Stimulated activated CD4-positive, alpha-beta T cell treated with anti-CD3 and anti-CD28 coated beads, Interleukin-4, amount 100 ng/mL, for 1 hour (primary cell): ENCODE data around the gene TSPAN4.

ENCODE experiments used
- DNase-seq: peaks from one replicate; pipeline ENCODE4 v3.0.0-alpha.2; 2020

Gene TSPAN4

DNA sequence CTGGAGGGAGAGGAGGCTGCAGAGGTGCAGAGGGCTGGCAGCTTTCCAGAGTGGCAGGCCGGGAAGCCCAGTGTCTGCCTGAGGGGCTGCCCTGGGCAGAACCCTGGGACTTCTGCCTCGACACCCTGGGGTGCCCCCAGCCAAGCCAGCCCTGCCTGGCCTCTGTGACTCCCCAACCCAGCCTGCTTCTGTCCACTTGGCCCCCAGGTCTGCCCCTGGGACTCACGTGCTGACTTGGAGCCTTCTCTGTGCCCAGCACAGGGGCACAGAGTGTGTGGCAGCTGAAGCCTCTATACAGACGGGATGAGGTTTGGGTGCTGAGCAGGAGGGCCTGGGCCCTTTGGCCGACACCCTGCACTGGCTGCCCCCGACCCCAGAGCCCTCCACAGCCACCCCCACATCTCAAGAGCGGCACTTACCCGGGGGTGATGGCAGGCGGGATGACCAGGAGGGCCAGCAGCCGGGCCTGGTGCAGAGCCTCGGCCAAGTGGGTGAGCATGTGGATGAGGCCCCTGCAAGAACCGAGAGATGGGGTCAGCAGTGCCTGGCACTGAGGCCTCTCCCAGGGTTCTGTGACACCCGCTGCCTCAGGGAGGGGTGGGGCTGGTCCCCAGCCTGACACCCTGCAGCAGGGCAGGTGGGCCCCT lies 50.5 kb downstream of the TSPAN4 start:
- no peak for DNase-seq

DNA sequence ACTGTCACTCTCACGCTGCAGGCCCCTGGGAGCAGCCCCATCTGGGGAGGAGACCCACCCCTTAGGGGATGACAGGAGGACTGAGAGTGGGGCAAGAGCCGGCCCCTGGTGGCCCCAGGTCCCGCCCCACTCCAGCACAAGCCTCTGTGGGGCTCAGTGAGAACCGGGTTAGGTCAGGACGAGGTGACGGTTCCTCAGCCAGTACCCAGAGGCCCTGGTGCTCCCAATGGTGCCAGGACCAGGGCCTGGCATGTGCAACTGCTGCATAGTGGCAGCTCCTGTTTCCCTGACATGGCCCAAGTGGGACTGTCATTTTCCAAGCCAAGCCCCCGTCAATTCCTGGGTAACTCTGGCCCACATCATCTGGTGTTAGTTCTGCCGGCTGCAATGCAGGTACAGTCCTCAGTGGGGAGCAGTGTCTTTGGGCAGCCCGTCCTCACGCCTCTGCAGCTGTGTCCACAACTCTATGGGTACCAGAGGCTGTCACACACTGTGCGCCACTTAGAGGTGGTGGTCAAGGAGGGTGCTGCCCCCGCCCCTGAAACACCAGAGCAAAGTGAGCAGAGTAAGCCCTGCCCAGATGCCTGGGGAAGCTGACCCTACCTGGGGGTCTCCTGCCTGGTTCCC lies 52.0 kb downstream of the TSPAN4 start:
- DNase-seq, result no peak

DNA sequence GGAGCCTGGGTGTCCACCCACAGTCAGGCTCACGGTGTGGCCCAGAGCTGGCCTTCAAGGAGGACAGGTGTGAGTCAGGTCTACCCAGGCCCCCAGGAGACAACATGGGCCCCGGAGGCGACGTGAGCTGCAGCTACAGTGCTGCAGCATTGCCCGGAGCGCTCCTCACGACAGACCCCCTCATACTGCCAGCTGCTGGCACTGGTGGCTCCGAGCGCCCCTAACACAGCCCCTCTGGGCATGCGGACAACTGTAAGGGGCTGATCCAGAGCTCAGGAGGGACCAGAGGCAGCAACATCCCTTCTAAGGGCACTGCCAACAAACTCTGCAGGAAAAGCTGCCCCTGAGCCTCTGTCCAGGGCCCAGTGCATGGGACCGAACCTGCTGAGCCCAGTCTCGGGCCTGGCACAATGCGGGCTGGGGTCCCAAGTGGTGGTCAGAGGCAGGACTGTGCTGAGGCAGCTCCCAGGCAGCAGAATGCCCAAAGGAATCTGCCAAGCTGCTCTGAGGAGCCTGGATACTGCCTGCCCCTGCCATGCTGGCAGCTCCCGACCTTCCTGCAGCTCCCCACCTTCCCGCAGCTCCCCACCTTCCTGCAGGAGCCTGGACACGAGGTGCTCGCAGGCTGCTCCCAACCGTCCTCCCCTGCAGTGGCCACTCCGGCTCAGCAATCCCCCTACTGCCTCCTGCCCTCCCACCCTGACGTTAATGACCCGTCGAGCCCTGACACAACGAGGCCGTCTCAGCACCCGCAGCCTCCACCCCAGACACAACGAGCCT lies 52.9 kb downstream of the TSPAN4 start:
- no peak for DNase-seq

DNA sequence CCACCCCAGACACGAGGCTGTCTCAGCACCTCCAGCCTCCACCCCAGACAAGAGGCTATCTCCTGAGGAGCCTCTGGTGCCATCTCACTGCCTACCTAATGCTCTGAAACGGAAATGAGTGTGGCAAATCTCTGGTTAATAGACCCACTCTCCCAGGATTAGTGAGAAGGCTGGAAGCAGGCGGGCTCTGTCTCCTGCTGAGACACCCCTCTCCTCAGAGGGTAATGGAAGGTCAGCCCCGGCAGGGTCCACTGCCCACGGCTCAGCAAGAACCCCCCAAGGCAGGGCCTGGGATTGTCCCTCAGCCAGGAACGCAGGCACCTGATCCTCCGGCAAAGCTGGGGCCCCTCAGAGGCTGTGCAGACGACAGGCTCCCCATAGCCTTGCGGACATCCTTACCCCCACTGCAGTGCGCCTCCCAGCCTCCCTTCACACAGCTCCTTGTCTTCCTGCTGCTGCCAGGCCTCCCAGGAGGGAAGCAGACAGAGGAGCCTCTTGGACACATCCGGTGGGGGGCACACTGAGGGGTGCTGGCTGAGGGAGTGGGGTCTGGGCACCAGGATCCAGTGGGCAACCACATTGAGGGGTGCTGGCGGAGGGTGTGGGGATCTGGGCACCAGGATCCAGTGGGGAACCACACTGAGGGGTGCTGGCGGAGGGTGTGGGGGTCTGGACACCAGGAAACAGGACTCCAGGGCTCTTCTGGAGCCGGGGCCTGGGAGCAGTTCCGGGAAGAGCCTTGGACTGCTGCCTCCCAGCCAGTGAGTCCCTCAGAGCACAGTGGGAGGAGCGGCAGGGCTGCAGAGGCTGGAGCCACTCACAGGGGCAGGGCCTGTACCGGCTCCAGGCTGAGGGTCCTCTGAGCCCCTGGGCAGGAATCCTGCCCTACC lies 54.8 kb downstream of the TSPAN4 start:
- DNase-seq, result no peak

DNA sequence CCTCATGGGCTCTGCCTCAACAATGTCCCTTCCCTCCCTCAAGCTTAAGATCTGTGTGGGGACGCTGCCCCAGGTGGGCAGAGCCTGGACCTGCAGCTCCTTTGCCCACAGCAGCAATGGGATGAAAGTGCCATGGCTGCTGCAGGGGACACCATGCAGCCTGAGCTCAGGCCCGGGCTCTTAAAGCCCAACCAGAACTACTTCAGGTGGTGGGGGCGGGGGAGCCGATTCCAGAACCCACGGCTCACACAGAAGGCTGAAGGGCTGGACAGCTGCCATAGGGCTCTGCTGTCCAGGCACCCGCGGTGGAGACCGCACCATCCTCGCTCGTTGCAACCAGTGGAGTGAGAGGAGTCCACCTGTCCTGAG lies 55.5 kb downstream of the TSPAN4 start:
- DNase-seq, result no peak

DNA sequence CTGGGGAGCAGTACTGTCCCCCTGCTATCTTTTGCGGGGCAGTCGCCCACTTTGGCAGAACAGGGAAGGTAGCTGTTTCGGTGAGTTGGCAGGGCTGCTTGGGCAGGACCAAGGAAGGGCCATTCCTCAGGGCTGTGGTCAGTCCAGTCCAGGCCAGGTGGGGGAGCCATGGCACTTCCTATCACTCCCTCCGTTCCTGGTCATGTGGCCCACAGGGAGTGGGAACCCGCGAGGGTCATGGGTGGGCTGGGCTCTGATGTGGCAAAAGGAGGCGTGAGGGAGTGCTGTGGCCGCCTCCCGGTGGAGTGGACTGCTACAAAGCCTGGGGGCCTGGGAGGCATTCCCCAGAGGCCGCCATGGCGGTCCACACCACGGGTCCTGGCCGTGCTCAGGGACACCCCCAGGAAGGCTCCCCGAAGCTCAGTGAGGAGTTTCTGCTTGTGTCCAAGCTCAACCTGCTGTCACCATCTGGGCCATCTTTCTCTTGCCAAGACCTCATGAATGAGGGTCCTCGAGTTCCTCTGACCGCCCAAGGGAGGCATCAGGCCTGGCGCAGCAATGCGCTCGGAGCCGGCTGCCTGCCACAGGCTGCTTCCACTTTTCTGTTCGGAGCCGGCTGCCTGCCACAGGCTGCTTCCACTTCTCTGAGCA lies 56.0 kb downstream of the TSPAN4 start:
- no peak for DNase-seq

DNA sequence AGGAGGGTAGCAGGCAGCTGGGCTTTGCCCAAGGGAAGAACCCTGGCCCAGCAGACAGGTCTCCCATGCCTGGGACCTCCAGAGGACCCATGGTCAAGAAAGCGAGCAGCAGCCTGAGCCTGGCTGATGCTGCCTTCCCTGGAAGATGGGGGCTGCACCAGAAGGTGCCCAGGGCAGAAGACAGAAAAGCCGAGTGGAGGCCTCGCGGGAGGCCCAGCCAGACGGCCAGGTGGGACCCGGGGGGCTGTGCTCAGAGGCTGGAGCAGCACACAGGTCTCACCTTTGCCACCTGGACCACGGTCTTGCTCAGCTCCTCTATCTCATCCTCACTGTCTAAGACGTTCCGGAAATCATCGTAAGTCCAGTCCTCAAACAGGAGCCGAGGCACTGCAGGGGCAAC lies 57.1 kb downstream of the TSPAN4 start:
- DNase-seq, result no peak

DNA sequence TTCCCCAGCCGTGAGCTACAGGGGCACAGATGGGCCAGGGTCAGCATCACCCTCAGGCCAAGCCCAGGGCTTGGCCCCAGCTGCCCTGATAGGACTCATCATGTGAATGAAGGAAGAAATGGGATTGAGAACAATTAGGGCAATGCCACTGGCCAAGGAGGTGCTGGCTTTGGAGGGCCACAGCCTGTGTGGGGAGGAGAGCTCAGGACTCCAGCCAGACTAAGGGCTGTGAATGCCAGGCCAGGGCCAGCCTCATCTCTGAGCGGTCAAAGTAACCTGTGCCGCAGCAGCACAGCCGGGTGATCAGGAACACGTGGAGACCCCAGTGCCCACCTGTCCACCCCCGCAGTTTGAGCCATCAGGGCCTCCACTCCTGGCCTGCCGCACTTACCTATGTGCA lies 57.9 kb downstream of the TSPAN4 start:
- no peak for DNase-seq

DNA sequence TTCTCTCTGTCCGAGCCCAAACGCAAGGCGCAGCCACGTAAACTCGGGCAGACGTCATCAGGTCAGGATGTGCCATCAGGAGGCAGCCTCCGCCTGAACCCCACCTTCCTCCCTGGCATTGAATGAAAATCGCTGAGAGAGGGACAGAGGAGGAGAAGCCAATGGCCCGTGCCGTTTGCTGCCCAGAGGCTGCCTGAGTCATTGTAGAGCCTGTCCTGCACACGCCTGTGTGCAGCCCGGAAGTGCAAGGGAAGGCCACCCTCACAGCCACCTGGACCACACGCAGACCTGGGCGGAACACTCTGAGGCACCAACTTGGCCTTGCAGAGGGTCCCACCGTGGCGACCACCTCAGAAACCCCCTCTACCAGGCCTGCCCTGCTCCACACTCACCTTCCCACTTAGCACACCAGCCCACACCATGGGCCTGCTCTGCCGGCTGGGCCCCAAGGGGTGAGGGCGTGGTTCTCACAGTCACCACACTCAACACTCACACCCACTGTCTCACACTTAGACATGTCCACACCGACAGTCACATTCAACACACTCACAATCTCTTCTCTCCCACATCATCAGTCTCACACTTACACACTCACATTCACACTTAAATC lies 58.9 kb downstream of the TSPAN4 start:
- no peak for DNase-seq

DNA sequence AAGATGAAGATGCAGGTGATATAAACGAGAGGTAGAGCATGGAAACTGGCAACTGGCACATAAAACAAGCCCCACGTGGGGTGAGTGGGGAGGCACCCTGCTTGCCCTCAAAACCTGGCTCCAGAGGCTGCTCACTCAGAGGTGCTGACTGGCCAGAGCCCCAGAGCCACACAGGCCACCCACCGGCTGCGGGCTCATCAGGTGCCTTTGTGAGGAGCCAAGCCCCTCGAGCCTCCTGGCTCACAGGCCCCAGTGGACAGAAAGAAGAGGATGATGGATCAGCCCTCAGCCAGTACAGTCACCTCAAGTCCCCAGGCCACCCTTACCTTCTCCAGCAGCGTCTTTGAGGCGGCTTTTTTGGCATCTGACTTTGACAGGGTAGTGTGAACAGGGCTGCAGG lies 61.7 kb downstream of the TSPAN4 start:
- no peak for DNase-seq

DNA sequence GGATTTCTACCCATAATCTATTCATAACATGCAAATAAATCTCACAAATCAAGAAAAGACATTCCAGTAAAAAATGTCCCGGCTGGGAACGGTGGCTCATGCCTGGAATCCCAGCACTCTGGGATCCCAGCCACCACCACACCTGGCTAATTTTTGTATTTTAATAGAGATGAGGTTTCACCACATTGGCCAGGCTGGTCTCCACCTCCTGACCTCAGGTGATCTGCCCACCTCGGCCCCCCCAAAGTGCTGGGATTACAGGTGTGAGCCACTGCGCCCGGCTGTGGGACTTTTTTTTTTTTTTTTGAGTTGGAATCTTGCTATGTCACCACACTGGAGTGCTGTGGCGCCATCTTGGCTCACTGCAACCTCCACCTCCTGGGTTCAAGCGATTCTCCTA lies 63.3 kb downstream of the TSPAN4 start:
- DNase-seq, result no peak

DNA sequence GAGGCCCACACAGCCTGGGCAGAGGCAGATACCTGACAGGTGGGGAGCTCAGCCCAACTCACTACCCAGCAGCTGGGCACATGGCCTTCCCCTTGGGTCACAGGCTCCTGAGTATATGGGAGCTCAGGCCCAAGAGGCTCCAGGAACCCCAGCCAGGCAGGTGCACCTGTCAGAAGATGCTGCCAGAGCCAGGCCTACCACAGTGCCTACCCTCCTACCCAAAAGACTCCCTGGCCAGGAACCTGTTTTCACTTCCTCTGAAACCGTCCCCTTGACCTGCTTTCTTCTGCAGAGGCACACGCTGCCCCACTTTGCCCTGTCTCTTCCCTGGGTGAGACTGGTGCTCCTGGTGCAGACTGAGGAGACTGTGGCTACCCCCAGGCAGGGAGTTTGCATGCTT lies 65.0 kb downstream of the TSPAN4 start:
- DNase-seq, result no peak

DNA sequence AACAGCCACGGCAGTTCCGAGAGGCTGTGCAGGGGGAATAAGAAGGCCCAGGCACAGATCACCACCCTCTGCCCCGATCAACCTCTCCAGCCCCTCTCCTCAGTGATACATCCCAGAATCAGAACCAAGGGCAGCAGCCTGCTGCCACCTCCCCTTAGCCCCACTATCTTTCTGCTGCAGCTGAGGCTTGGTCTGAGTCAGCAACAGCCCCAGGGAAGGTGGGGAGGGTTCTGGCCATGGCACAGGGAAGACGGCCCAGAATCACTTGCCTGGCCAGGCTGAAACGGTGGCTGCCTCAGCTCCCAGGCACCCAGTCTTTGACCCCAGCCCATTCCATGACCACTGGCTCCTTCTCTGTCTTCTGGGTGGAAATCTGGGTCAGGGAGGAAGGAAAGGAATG lies 65.6 kb downstream of the TSPAN4 start:
- no peak for DNase-seq

DNA sequence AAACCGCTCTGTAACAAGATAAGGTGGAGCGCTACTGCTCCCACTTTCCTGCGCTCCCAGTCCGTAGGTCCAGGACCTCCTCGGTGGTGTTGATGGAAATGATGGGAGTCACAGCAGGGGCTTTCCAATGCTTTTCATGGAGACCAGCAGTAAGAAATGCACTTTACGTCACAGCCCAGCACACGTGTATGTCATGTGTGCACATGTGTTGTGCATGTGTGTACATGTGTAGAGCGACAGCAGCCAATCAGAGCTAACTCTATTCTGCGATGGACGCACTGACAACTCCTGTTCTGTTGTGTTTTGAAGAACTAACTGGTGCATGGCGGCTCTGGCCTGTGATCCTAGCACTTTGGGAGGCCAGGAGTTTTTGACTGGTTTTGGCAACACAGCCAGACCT lies 66.8 kb downstream of the TSPAN4 start:
- no peak for DNase-seq

DNA sequence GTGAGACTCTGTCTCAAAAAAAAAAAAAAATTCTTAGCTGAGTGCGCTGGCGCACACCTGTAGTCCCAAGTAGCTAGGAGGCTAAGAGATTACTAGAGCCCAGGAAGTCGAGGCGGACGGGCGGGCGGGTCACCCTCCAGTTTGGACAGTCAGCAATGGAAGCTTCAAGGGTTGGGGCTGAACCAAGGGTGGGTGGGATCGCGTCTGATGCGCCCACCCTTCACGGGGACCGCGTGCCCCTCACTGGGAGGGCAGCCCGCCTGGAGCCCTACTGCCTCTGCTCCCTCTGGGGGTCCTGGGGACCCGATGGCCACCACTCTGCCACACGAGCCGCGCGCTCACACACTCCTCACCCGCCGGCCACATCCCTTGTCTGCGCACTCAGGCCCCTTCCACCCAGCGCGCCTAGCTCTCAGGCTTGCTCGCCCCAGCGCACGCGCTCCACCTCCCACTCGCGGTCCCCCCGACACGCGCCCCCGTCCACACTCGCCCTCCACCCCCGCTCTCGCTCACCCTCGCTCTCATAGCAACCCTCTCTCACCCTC lies 67.5 kb downstream of the TSPAN4 start:
- DNase-seq, result no peak

DNA sequence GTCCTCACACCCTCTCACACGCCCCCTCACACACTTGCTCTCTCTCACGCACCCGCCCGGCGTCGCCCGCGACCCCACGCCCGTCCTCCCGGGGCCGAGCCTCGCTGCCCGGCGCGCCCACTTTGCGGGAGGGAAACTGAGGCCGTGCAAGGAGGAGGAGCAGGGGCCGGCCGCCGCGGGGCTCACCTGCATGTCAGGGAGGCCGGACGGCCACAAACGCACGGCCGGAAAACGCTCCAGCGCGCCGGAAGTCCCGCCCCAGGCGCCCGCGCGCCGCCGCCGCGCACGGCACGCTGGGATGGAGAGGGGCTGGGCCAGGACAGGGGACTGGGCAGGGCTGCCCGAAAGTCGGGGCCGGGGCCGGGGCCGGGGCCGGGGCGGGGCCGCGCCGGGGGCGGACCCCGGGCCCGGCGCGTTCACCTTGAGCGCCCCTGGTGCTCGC lies 68.0 kb downstream of the TSPAN4 start, which contains the start of gene CHID1:
Gene CHID1, minus strand, starts transcription at position 222 of the 442 bp plus-strand sequence. CDS start 5,994 bp downstream, outside the sequence.
- DNase-seq, result peak; percentile 85

DNA sequence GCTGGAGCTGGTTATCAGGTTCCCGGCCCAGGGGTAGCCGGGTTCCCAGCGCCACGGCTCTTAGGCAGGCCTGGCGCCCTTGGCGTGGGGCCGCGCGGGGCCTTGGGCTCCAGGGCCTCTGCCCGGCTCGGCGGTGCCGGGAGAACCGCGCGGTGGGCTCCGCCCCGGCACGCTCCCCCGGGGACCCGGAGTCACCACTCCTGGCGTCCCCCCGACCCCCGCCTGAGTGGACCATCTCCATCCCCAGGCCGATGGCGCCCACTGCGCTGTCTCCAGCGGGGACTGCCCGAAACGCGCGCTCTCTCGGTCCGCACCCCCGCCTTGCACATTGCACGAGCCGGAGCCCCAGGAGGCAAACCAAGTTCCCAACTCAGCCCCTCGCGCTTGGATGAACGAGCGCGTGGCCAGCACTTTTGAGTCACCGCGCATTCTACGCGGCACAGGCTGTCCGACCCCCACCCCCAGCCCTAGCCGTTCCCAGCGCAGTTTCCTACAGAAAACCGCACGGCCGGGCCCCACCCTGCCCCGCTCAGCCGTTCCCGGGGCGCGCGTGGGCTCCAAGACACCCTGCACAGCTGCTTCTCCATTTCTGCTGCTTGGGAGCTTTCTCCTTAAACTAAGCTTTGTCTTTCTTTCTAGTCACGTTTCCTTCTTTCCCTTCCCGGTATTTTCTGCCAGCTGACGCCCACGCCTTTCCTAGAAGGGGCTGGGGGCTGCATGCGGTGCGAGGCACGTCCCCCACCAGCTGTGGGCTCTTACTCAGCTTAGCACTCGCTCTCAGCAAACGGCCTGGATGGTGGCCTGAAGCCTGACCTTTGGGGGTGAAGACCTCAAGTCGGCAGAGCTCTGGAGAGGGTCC lies 68.6 kb downstream of the TSPAN4 start:
- peak; percentile 55 for DNase-seq

DNA sequence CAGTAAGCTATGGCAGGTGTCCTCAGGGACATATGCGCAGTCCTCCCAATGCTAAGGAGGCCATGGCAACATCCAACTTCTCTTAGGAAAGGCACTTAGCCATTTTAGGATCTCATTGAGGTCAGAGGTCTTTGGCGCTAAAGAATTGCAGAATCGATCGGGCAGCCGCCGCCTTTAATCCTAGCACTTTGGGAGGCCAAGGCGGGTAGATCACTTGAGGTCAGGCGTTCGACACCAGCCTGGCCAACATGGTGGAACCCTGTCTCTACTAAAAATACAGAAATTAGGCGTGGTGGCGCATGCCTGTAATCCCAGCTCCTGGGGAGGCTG lies 69.2 kb downstream of the TSPAN4 start:
- DNase-seq, result no peak

DNA sequence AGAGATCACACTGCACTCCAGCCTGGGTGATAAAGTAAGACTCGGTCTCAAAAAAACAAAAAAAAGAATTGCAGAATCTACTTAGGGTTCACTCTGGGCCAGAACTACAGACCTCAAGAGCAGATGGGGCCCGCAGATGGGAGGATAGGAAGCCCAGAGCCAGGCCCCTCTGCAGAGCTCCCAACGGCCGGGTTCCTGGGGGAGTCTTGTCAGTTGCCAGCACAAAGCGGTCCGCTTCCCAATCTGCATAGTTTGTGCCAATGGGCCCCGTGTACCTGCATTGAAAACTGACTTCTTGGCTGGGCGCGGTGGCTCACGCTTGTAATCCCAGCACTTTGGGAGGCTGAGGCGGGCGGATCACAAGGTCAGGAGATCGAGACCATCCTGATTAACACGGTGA lies 69.6 kb downstream of the TSPAN4 start:
- DNase-seq, result no peak

DNA sequence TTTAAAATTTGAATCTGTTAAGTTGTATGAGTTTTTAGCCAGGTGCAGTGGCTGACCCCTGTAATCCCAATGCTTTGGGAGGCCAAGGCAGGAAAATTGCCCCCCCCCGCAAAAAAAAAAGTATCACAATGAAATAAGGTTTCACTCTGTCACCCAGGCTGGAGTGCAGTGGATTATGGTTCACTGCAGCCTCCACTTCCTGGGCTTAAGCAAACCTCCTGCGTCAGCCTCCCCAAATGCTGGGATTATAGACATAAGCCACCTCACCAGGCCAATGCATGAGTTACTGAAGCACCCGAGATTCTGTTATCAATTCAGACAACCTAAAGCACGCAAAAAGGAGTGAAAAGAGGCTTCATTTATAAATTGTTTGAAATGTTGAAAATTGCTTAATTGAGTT lies 70.4 kb downstream of the TSPAN4 start:
- DNase-seq, result no peak

DNA sequence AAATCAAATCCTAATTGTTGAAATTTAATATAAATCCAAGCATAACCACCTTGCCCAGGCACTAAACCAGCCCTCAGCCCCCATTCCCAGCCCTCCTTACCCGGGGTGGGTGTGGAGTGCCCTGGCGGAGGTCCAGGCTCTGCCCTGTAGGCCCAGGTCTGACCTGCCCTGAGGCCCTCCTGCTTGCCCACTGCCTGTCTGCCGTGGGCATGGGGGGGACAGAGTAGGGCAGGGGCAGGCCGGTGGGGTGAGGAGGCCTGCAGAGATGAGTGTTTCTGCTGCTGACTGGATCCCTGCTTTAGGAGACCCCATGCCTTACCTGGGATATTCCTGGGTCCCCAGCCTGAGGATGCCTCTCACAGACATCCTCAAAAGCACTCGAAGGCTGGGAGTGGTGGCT lies 71.6 kb downstream of the TSPAN4 start:
- no peak for DNase-seq
